Stimulated activated CD4-positive, alpha-beta T cell treated with anti-CD3 and anti-CD28 coated beads, TNF-alpha, amount 100 ng/mL, for 24 hours (primary cell): Measurements from ENCODE around the gene SBNO2.
"Not testable (repeated sequence)": the region's sequence is repeated elsewhere in the genome, so short reads cannot be mapped to it uniquely, and the experiment has no call there.

Experiments used
- DNase-seq, 3 experiments: peaks; one replicate each; pipeline ENCODE4 v3.0.0-alpha.2; 2020; ENCODE audit warnings: low read depth in 3 of 3

The SBNO2 gene

GRCh38 chr19:1206150-1206863, 32.2 kb upstream of the SBNO2 start:
- DNase-seq = no peak

GRCh38 chr19:1205114-1206099, 31.3 kb upstream of the SBNO2 start, which contains the start of gene STK11:
TSS of gene STK11 (plus strand) at chr19:1205778. CDS start at chr19:1206914, 1,136 bp downstream.
- DNase-seq = peak; percentile 97 to 100 (median 99)

GRCh38 chr19:1200614-1201013, 26.5 kb upstream of the SBNO2 start:
- not testable (repeated sequence) for DNase-seq

- DNase-seq = no peak
These were observed 25.5 kb upstream of the SBNO2 start for GRCh38 chr19:1199531-1199930.

GRCh38 chr19:1189419-1189818, 15.4 kb upstream of the SBNO2 start:
- DNase-seq = peak in 2 of 3 experiments; percentile 30 to 57

- DNase-seq = no peak
These were observed 9.6 kb upstream of the SBNO2 start for GRCh38 chr19:1183543-1184172.

- no peak for DNase-seq
These were observed 8.7 kb upstream of the SBNO2 start for GRCh38 chr19:1182727-1183126.

GRCh38 chr19:1182068-1182467, 8.0 kb upstream of the SBNO2 start:
- no peak for DNase-seq

GRCh38 chr19:1181606-1182005, 7.5 kb upstream of the SBNO2 start:
- no peak for DNase-seq

GRCh38 chr19:1177322-1178114, 3.5 kb upstream of the SBNO2 start:
- DNase-seq = no peak

GRCh38 chr19:1173159-1173844, 766 bp downstream of the SBNO2 start:
- DNase-seq = no peak

- DNase-seq = no peak
These were observed 1.5 kb downstream of the SBNO2 start for GRCh38 chr19:1172353-1173158.

- DNase-seq = no peak
These were observed 2.2 kb downstream of the SBNO2 start for GRCh38 chr19:1171755-1172352.

- DNase-seq = no peak
These were observed 2.9 kb downstream of the SBNO2 start for GRCh38 chr19:1170938-1171754.

GRCh38 chr19:1169921-1170885, 3.9 kb downstream of the SBNO2 start:
- no peak for DNase-seq

GRCh38 chr19:1169411-1169791, 4.7 kb downstream of the SBNO2 start:
- DNase-seq = no peak
